Peyer's patch (tissue), 4 donors: ENCODE results near the gene LCE7A.

ENCODE experiments used
- CTCF ChIP-seq, 6 experiments: fragments of 450-650 bp in 4 of 6; fragments of 200-600 bp in 2 of 6; sonication (generic) in 1 of 6; IDR thresholded peaks; one replicate each; pipeline ENCODE4 v1.5.1; 2017 to 2019; ENCODE audit warnings: antibody characterized with exemption in 6 of 6, mild to moderate bottlenecking in 3 of 6, moderate library complexity in 1 of 6
- POLR2A ChIP-seq, 2 donors: fragments of 450-650 bp; IDR thresholded peaks; one replicate each; pipeline ENCODE4 v1.5.1; 2017; ENCODE audit warnings: antibody characterized with exemption in 2 of 2, mild to moderate bottlenecking in 2 of 2, moderate library complexity in 2 of 2

- TF ChIP-seq CTCF (IDR thresholded peaks at IDR 0.05) (no peak), POLR2A (IDR thresholded peaks at IDR 0.05) (no peak)
These were observed 4.1 kb upstream of the LCE7A start for GRCh38 chr1:152855661-152856060.
